RWPE2 (cell line): ENCODE measurements around the gene POMT1.

Experiments used
- ATAC-seq: fragments of 200-7000 bp; cut with Tn5 transposase; 3 replicates; pipeline ENCODE4 v1.9.1; 2021; ENCODE audit warnings: low read depth
- DNase-seq: peaks from one replicate; pipeline ENCODE4 v3.0.0-alpha.2; 2020; ENCODE audit warnings: low spot score
- H3K27ac ChIP-seq: fragments of 450-650 bp; 2 replicates; pipeline ENCODE4 v1.5.1; 2017; ENCODE audit warnings: mild to moderate bottlenecking; ENCODE audit not compliant: poor library complexity, severe bottlenecking
- H3K27me3 ChIP-seq: fragments of 250-450 bp; sonication (Bioruptor Pico); 2 replicates; pipeline ENCODE4 v1.5.1; 2021; ENCODE audit warnings: mild to moderate bottlenecking, moderate library complexity; ENCODE audit not compliant: insufficient read depth, poor library complexity, severe bottlenecking
- H3K36me3 ChIP-seq: fragments of 250-450 bp; sonication (Bioruptor Pico); 2 replicates; pipeline ENCODE4 v1.5.1; 2020; ENCODE audit warnings: low read depth, mild to moderate bottlenecking, moderate library complexity
- H3K4me1 ChIP-seq: fragments of 250-450 bp; sonication (Bioruptor Pico); 2 replicates; pipeline ENCODE4 v1.5.1; 2021; ENCODE audit warnings: mild to moderate bottlenecking, moderate library complexity; ENCODE audit not compliant: insufficient read depth, poor library complexity, severe bottlenecking
- H3K4me3 ChIP-seq: fragments of 250-450 bp; sonication (Bioruptor Pico); 2 replicates; pipeline ENCODE4 v1.5.1; 2021; ENCODE audit warnings: mild to moderate bottlenecking, moderate library complexity; ENCODE audit not compliant: severe bottlenecking
- H3K9me3 ChIP-seq: fragments of 250-450 bp; sonication (Bioruptor Pico); 2 replicates; pipeline ENCODE4 v1.5.1; 2021; ENCODE audit warnings: mild to moderate bottlenecking, moderate library complexity; ENCODE audit not compliant: severe bottlenecking
- CTCF ChIP-seq: fragments of 450-650 bp; IDR thresholded peaks from one replicate; pipeline ENCODE4 v1.5.1; 2017; ENCODE audit warnings: mild to moderate bottlenecking, moderate library complexity; ENCODE audit not compliant: poor library complexity, severe bottlenecking

Gene POMT1

GRCh38 chr9:131484051-131484445 is 18.7 kb upstream of the POMT1 start:
- DNase-seq = no peak
- Histone ChIP-seq H3K27me3 (no peaks in the 10 kb centered on the region), H3K4me3 (no peak overlapping the region), H3K36me3 (peaks cover 97% of the 10 kb centered on the region), H3K9me3 (no peaks in the 10 kb centered on the region), H3K27ac (no peak overlapping the region), H3K4me1 (no peaks in the 10 kb centered on the region)
- no peak for TF ChIP-seq CTCF
- no peak for ATAC-seq

GRCh38 chr9:131484560-131485185 is 18.0 kb upstream of the POMT1 start:
- Histone ChIP-seq H3K36me3 (peaks cover 97% of the 10 kb centered on the region), H3K27me3 (no peaks in the 10 kb centered on the region)
- TF ChIP-seq CTCF = no peak

GRCh38 chr9:131485206-131485605 is 17.5 kb upstream of the POMT1 start:
- H3K27ac ChIP-seq = no peak overlapping the region
- H3K36me3 ChIP-seq = peaks cover 97% of the 10 kb centered on the region
- no peaks in the 10 kb centered on the region for H3K9me3 ChIP-seq
- ATAC-seq = no peak
- no peak for TF ChIP-seq CTCF
- DNase-seq = no peak
- H3K4me1 ChIP-seq = no peaks in the 10 kb centered on the region
- H3K27me3 ChIP-seq = no peaks in the 10 kb centered on the region
- H3K4me3 ChIP-seq = no peak overlapping the region

More at GRCh38 chr9:131484560-131485185, 18.0 kb upstream of the POMT1 start:
- Histone ChIP-seq H3K9me3 (no peaks in the 10 kb centered on the region), H3K27ac (no peak overlapping the region), H3K4me3 (no peak overlapping the region), H3K4me1 (no peaks in the 10 kb centered on the region)
- no peak for ATAC-seq
- DNase-seq = no peak

GRCh38 chr9:131485728-131486422 is 16.8 kb upstream of the POMT1 start:
- Histone ChIP-seq H3K4me1 (no peaks in the 10 kb centered on the region), H3K27me3 (no peaks in the 10 kb centered on the region), H3K36me3 (peaks cover 97% of the 10 kb centered on the region), H3K9me3 (no peaks in the 10 kb centered on the region), H3K4me3 (no peak overlapping the region), H3K27ac (no peak overlapping the region)
- no peak for TF ChIP-seq CTCF
- DNase-seq (no peak), ATAC-seq (no peak)

GRCh38 chr9:131487001-131487400 is 15.7 kb upstream of the POMT1 start:
- Histone ChIP-seq H3K27ac (no peak overlapping the region), H3K4me3 (no peak overlapping the region), H3K27me3 (no peaks in the 10 kb centered on the region), H3K9me3 (no peaks in the 10 kb centered on the region), H3K4me1 (no peaks in the 10 kb centered on the region), H3K36me3 (peaks cover 98% of the 10 kb centered on the region)
- no peak for TF ChIP-seq CTCF
- no peak for DNase-seq
- ATAC-seq = no peak
